Measurements from ENCODE around the gene PLEKHG4B.

The PLEKHG4B gene

DNA sequence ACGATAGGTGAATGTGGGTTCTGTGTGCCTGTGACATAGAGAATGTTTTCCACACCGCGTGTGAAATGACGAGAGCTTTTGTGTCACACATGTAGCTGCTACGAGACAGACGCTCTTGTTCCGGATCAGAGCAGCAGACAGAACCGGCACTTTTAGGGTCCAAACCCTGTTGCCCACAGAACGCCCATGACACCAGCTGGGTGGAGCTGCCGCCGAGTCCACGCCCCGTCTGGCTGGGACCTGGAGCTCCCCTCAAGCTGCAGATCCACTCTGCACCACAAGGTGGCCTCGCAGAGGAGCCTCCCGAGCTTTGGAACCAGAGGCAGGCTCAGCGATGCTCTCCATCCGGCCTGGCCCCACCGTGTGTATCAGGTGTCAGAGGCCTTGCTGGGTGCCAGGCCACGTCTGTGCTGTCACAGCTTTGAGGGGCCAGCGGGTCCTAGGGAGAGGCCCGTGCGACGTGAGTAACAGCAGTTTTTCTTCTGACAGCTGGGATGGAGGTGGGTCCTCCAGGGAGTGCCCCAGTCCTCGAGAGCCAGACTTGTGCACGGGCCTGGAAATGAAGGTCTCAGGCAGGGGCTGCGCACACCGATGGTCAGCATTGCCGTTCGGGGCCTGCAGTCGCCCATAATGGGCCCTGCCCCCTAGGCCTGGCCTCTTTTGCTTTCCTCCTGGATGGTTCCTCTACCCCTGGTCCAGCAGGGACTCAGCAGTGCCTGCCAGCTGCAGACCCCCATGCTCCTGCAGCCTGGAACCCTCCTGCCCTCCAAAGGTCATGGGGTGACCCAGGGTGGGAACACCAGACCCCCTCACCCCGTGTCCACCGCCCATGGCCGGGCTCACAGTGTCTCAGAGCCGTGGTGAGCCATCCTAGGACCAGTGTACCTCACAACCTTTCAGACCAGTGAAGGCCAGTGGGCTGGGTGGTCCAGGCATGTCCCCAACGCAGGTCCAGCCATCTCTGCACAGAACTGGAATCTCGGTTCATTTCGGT is 96.8 kb downstream of the PLEKHG4B start:
- H3K4me3 ChIP-seq (ENCODE audit: low read length): peak overlapping the region; percentile 34
- TF ChIP-seq, protein P1, sequence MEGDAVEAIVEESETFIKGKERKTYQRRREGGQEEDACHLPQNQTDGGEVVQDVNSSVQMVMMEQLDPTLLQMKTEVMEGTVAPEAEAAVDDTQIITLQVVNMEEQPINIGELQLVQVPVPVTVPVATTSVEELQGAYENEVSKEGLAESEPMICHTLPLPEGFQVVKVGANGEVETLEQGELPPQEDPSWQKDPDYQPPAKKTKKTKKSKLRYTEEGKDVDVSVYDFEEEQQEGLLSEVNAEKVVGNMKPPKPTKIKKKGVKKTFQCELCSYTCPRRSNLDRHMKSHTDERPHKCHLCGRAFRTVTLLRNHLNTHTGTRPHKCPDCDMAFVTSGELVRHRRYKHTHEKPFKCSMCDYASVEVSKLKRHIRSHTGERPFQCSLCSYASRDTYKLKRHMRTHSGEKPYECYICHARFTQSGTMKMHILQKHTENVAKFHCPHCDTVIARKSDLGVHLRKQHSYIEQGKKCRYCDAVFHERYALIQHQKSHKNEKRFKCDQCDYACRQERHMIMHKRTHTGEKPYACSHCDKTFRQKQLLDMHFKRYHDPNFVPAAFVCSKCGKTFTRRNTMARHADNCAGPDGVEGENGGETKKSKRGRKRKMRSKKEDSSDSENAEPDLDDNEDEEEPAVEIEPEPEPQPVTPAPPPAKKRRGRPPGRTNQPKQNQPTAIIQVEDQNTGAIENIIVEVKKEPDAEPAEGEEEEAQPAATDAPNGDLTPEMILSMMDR (conservative IDR thresholded peaks at IDR 0.05; ENCODE audit: low read depth, low read length): peak; percentile 90
- DNase-seq (ENCODE audit: low read depth): peak; percentile 32

DNA sequence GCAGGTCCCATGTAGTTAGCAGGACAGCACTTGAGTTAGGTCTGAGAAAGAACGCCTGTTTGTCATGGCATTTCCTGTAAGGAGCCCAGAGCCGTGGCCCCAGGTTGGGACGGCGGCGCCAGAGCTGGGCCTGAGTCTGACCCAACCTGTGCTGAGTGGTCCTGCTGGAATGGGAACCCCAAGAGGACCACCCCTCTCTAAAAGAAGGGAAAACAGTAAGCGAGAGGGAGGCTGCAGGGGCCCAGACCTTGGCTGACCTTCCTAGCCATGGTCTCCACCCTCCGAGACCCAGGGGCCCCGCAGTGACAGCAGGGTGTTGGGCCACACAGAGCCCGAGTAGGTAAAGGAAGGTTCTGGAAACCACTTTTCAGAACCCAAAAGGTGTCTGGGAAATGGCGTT is 97.5 kb downstream of the PLEKHG4B start:
- TF ChIP-seq, protein P1 (conservative IDR thresholded peaks at IDR 0.05; ENCODE audit: low read depth, low read length): no peak
- no peak overlapping the region for H3K4me3 ChIP-seq (ENCODE audit: low read length)
- no peak for DNase-seq (ENCODE audit: low read depth)

DNA sequence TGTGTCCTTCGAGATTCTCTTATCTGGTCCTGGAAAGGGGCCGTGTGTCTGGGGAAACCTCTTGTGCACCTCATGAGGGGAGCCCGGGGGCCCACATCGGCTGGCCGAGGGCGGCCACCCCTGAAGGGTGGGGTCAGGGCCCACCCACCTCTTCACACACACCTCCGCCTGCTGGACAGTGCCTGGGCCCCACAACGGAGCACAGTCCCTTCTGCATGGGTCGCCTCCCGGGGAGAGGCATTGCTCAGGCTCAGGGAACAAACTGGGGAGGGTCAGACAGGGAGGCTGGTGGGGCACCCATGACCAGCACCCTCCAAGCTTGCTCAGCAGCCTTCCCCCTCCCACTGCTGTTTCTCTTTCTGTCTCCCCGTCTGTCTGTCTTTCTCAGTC is 98.0 kb downstream of the PLEKHG4B start:
- DNase-seq (ENCODE audit: low read depth): no peak
- TF ChIP-seq, protein P1 (conservative IDR thresholded peaks at IDR 0.05; ENCODE audit: low read depth, low read length): no peak
- no peak overlapping the region for H3K4me3 ChIP-seq (ENCODE audit: low read length)

DNA sequence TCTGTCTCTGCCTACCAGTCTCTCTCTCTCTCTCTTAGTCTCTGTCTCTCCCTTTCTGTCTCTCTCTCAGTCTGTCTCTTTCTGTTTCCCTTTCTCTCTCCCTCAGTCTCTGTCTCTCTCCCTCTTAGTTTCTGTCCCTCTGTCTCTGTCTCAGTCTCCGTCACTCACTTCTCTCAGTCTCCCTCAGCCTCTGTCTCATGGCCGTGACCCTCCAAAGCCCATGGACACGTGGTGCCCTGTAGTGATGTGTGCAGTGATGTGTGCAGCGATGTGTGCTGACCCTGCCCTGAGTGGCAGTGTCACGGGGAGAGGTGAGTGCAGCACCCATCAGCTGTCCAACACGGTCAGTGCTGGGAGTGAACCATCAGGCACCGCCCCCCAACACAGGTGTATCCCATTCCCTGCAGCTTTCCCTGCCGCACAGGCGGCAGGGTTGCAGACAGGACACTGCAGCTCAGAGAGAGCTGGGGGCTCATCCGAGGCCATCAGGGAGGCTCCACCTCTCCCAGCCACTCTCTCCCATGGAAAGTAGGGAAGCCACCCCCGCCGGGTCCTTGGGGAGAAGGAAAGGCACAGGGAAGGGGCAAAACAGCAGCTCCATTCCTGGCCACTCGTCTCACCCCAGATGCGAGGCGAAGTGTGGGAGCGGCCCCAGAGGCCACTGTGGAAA is 98.5 kb downstream of the PLEKHG4B start:
- TF ChIP-seq, protein P1 (conservative IDR thresholded peaks at IDR 0.05; ENCODE audit: low read depth, low read length): no peak
- no peak for DNase-seq (ENCODE audit: low read depth)
- H3K4me3 ChIP-seq (ENCODE audit: low read length): no peak overlapping the region

DNA sequence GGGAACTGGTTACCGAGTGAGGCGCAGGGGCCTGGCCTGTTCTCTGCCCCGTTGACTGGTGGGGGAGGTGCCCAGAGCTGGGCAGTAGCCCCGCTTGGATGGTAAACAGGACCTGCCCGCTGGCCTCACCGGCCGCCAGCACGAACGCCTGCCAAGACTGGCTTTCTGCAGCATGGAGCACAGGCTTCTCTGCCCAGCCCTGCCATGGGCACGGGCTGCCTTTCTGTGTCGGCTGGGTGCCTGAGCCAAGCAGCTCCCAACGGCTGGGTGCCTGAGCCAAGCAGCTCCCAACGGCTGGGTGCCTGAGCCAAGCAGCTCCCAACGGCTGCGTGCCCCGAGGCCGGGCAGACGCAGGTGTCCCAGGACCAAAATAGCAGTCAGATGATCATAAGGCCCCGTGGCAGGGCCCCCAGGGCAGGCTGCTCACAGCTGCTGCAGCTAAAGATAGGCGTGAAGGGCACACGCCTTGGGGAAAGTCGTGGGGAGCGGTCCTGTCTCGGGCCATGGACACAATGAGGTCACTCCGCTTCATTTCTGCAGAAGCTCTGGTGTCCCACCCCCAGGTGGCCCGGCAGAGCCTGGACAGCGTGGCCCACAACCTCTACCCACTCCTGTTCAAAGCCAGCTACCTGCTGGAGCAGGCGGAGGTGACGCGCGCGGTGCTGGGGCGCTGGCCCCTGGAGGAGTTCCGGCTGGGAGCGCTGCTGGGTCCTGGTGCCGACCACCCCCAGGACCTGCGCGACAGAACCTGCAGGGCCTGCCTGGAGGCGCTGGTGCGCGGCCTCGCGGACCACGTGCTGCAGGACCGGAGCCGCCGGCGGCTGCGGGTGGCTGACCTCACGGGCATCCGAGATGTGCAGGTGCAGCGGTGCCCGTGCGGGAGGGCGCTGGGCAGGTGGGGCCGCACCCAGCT is 99.3 kb downstream of the PLEKHG4B start, which contains the start of gene LRRC14B:
Gene LRRC14B (plus strand): TSS at position 460 of the 913 bp plus-strand sequence. CDS start 44 bp downstream, at position 504.
- no peak for DNase-seq (ENCODE audit: low read depth)
- TF ChIP-seq, protein P1 (conservative IDR thresholded peaks at IDR 0.05; ENCODE audit: low read depth, low read length): no peak
- peak within 1 kb of the TSS; percentile 37 for H3K4me3 ChIP-seq (ENCODE audit: low read length)

DNA sequence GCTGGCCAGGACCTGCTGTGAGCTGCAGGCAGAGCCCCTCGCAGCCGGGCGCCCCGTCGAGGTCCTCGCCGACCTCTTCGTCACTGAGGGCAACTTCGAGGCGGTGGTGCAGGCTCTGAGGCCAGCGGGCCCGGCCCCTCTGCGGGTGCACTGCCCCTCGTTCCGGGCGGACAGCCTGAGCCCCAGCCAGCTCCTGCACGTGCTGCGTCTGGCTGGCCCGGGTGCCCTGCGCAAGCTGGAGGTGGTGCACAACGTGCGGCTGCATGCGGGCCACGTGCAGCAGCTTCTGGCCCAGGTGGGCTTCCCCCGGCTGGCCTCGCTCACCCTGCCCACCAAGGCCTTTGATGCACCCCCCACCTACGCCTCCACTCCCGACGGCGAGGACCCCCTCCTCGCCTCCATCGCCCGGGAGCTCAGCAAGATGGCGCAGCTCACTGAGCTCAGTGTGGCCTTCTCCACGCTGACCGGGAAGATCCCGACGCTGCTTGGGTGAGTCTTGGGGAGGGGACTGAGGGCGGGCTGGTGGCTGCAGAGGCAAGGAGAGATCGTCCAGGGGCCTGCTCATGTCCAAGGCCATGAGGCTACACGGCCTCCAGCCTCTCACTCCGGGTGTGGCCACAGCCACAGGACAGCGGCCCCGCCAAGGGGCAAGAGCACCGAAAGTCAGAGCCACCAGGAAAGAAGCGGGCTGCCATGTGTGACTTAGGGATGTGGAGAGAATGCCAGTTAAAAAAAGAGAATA is 100.2 kb downstream of the PLEKHG4B start:
- TF ChIP-seq, protein P1 (conservative IDR thresholded peaks at IDR 0.05; ENCODE audit: low read depth, low read length): no peak
- no peak overlapping the region for H3K4me3 ChIP-seq (ENCODE audit: low read length)
- no peak for DNase-seq (ENCODE audit: low read depth)

All from retinal pigment epithelial cell (primary cell).